GM19372 (cell line): Measurements from ENCODE around the gene YIPF2.
A peak's percentile ranks its signal among the peaks of the same experiment; 100 is the strongest.
"Not testable (repeated sequence)": the region's sequence is repeated elsewhere in the genome, so short reads cannot be mapped to it uniquely, and the experiment has no call there.

Experiments used
- ATAC-seq: cut with Tn5 transposase; IDR thresholded peaks from one replicate; pipeline ENCODE4 v1.9.1; 2021; ENCODE audit warnings: mild to moderate bottlenecking, low read depth, moderate library complexity; ENCODE audit not compliant: unreplicated experiment

The YIPF2 gene

GRCh38 chr19:10943412-10943811, 15.0 kb upstream of the YIPF2 start:
- ATAC-seq, result not testable (repeated sequence)

- not testable (repeated sequence) for ATAC-seq
Measured at GRCh38 chr19:10941649-10942048, 13.2 kb upstream of the YIPF2 start.

- no peak for ATAC-seq
Measured at GRCh38 chr19:10936661-10937084, 8.2 kb upstream of the YIPF2 start.

GRCh38 chr19:10935371-10936059, 7.1 kb upstream of the YIPF2 start:
- no peak for ATAC-seq

- no peak for ATAC-seq
Measured at GRCh38 chr19:10929402-10929794, 959 bp upstream of the YIPF2 start.

- ATAC-seq, result peak; percentile 3
Measured at GRCh38 chr19:10927730-10928562, 493 bp downstream of the YIPF2 start.

GRCh38 chr19:10924597-10924996, 3.8 kb downstream of the YIPF2 start:
- ATAC-seq, result no peak

GRCh38 chr19:10923260-10924112, 5.0 kb downstream of the YIPF2 start:
- ATAC-seq, result no peak

- no peak for ATAC-seq
Measured at GRCh38 chr19:10922638-10923014, 5.8 kb downstream of the YIPF2 start.

- ATAC-seq, result no peak
Measured at GRCh38 chr19:10921910-10922637, 6.4 kb downstream of the YIPF2 start.

- no peak for ATAC-seq
Measured at GRCh38 chr19:10921199-10921909, 7.1 kb downstream of the YIPF2 start.

GRCh38 chr19:10920781-10921180, 7.7 kb downstream of the YIPF2 start:
- no peak for ATAC-seq

GRCh38 chr19:10920288-10920655, 8.2 kb downstream of the YIPF2 start:
- ATAC-seq, result no peak

- ATAC-seq, result no peak
Measured at GRCh38 chr19:10919352-10920287, 8.8 kb downstream of the YIPF2 start.

GRCh38 chr19:10918359-10918758, 10.1 kb downstream of the YIPF2 start:
- ATAC-seq, result no peak

GRCh38 chr19:10916602-10917001, 11.8 kb downstream of the YIPF2 start:
- no peak for ATAC-seq

- no peak for ATAC-seq
Measured at GRCh38 chr19:10915130-10916091, 13.0 kb downstream of the YIPF2 start.
